Ishikawa (cell line): Measurements from ENCODE around the gene RMDN2.

Experiments
- CEBPB ChIP-seq: IDR thresholded peaks from 2 replicates; pipeline ENCODE4 v1.6.1; 2012
- CREB1 ChIP-seq: IDR thresholded peaks from 2 replicates; pipeline ENCODE4 v1.6.1; 2012; ENCODE audit warnings: low read depth
- EGR1 ChIP-seq: IDR thresholded peaks from 2 replicates; pipeline ENCODE4 v1.6.1; 2012
- EP300 ChIP-seq: IDR thresholded peaks from 2 replicates; pipeline ENCODE4 v1.6.1; 2012; ENCODE audit warnings: borderline replicate concordance
- FOXM1 ChIP-seq: IDR thresholded peaks from 2 replicates; pipeline ENCODE4 v1.6.1; 2012; ENCODE audit warnings: low read depth, borderline replicate concordance
- MAX ChIP-seq: IDR thresholded peaks from 2 replicates; pipeline ENCODE4 v1.6.1; 2012
- NFIC ChIP-seq: IDR thresholded peaks from 2 replicates; pipeline ENCODE4 v1.6.1; 2012
- RAD21 ChIP-seq: IDR thresholded peaks from 2 replicates; pipeline ENCODE4 v1.6.1; 2012; ENCODE audit warnings: low read depth
- REST ChIP-seq: IDR thresholded peaks from 2 replicates; pipeline ENCODE4 v1.6.1; 2012; ENCODE audit warnings: low read depth, mild to moderate bottlenecking
- TAF1 ChIP-seq: IDR thresholded peaks from 2 replicates; pipeline ENCODE4 v1.6.1; 2012; ENCODE audit warnings: low read depth, mild to moderate bottlenecking
- TCF12 ChIP-seq: IDR thresholded peaks from 2 replicates; pipeline ENCODE4 v1.6.1; 2012; ENCODE audit warnings: low read depth
- TEAD4 ChIP-seq: IDR thresholded peaks from 2 replicates; pipeline ENCODE4 v1.6.1; 2012
- USF1 ChIP-seq: IDR thresholded peaks from 2 replicates; pipeline ENCODE4 v1.6.1; 2012
- YY1 ChIP-seq: IDR thresholded peaks from 2 replicates; pipeline ENCODE4 v1.6.1; 2012; ENCODE audit warnings: low read depth
- ZBTB7A ChIP-seq: IDR thresholded peaks from 2 replicates; pipeline ENCODE4 v1.6.1; 2012; ENCODE audit warnings: low read depth

Gene RMDN2

GRCh38 chr2:38057651-38058410 is 132.7 kb downstream of the RMDN2 start:
- TF ChIP-seq TAF1 (no peak), FOXM1 (no peak), EGR1 (no peak), USF1 (no peak), RAD21 (no peak), NFIC (no peak), MAX (no peak), REST (no peak), TCF12 (no peak), ZBTB7A (no peak), EP300 (no peak), TEAD4 (no peak), CEBPB (no peak), YY1 (no peak), CREB1 (no peak)

- TF ChIP-seq TCF12 (no peak), NFIC (no peak), YY1 (no peak), TAF1 (no peak), CEBPB (no peak), EP300 (no peak), REST (no peak), ZBTB7A (no peak), EGR1 (no peak)
Observed at GRCh38 chr2:38060236-38061018, 135.3 kb downstream of the RMDN2 start.

GRCh38 chr2:38064801-38065501 is 139.9 kb downstream of the RMDN2 start:
- TF ChIP-seq FOXM1 = no peak
- TF ChIP-seq REST = no peak
- TF ChIP-seq NFIC = no peak

GRCh38 chr2:38065502-38066135 is 140.5 kb downstream of the RMDN2 start:
- TF ChIP-seq CREB1 (no peak), REST (no peak), YY1 (no peak), ZBTB7A (no peak), NFIC (no peak), EP300 (no peak), FOXM1 (no peak), MAX (no peak), CEBPB (no peak), EGR1 (no peak), TCF12 (no peak), TAF1 (no peak), RAD21 (no peak), TEAD4 (no peak), USF1 (no peak)
